Activated naive CD4-positive, alpha-beta T cell treated with anti-CD3 and anti-CD28 coated beads, Interleukin-2, amount 10 ng/mL, durations not matched to agents 7 days and 5 days (primary cell): ENCODE results near the gene MATN4.
A peak's percentile ranks its signal among the peaks of the same experiment; 100 is the strongest.

Experiments used
- CTCF ChIA-PET: fragments of 350-600 bp; sonication (Branson Sonifier 250); formaldehyde crosslinking; loops from one replicate; lab custom pipeline; 2021; ENCODE audit warnings: antibody characterized with exemption; lab: Charles Lee
- DNase-seq: peaks from one replicate; pipeline ENCODE4 v3.0.0-alpha.2; 2020
- H3K27ac Mint-ChIP-seq: one replicate; pipeline ENCODE4 v1.8.0; 2021; ENCODE audit warnings: mild to moderate bottlenecking, moderate library complexity, mixed read lengths
- H3K27me3 Mint-ChIP-seq: one replicate; pipeline ENCODE4 v1.8.0; 2021; ENCODE audit warnings: mild to moderate bottlenecking, mixed read lengths
- H3K36me3 Mint-ChIP-seq: one replicate; pipeline ENCODE4 v1.8.0; 2021; ENCODE audit warnings: mixed read lengths
- H3K4me1 Mint-ChIP-seq: one replicate; pipeline ENCODE4 v1.8.0; 2021; ENCODE audit warnings: mixed read lengths
- H3K4me3 Mint-ChIP-seq: one replicate; pipeline ENCODE4 v1.8.0; 2021; ENCODE audit warnings: mild to moderate bottlenecking, moderate library complexity, mixed read lengths
- H3K9me3 Mint-ChIP-seq: one replicate; pipeline ENCODE4 v1.8.0; 2021; ENCODE audit warnings: mixed read lengths

Gene MATN4

GRCh38 chr20:45316150-45317080 is 8.3 kb upstream of the MATN4 start:
- peak; percentile 25 for DNase-seq
- H3K9me3 Mint-ChIP-seq = no peaks in the 10 kb centered on the region
- H3K4me3 Mint-ChIP-seq = no peak overlapping the region
- H3K4me1 Mint-ChIP-seq = peaks cover 46% of the 10 kb centered on the region
- peaks cover 72% of the 10 kb centered on the region for H3K27me3 Mint-ChIP-seq
- H3K36me3 Mint-ChIP-seq = no peaks in the 10 kb centered on the region
- CTCF ChIA-PET = interaction anchor here (0.8 to 5.6 kb wide), 6 partner anchors 14 to 454 kb away, joined by 3 to 40 read pairs (median 10); no protein-coding TSS in a partner anchor
- no peak overlapping the region for H3K27ac Mint-ChIP-seq

DNA sequence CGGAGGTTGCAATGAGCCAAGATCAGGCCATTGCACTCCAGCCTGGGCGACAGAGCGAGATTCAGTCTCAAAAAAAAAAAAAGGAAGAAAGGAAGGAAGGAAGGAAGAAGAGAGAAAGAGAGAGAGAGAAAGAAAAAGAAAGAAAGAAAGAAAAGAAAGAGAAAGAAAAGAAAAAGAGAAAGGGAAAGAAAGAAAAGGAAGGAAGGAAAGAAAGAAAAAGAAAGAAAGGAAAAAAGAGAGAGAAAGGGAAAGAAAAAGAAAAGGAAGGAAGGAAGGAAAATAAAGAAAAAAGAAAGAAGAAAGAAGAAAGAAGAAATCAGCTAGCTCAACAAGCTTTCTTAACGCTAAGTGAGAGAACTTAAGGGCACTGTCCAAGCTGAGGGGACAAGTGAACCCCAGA is 7.6 kb upstream of the MATN4 start:
- no peak overlapping the region for H3K27ac Mint-ChIP-seq
- no peaks in the 10 kb centered on the region for H3K9me3 Mint-ChIP-seq
- H3K4me1 Mint-ChIP-seq = peaks cover 45% of the 10 kb centered on the region
- CTCF ChIA-PET = interaction anchor here (0.8 to 5.4 kb wide), 4 partner anchors 14 to 450 kb away, joined by 3 to 31 read pairs (median 4); no protein-coding TSS in a partner anchor
- H3K36me3 Mint-ChIP-seq = no peaks in the 10 kb centered on the region
- no peak overlapping the region for H3K4me3 Mint-ChIP-seq
- peaks cover 80% of the 10 kb centered on the region for H3K27me3 Mint-ChIP-seq
- DNase-seq = no peak

GRCh38 chr20:45313943-45314342 is 5.8 kb upstream of the MATN4 start:
- Mint-ChIP-seq H3K36me3 (no peaks in the 10 kb centered on the region), H3K27me3 (peaks cover 97% of the 10 kb centered on the region), H3K27ac (no peak overlapping the region), H3K4me3 (no peak overlapping the region), H3K9me3 (no peaks in the 10 kb centered on the region), H3K4me1 (peaks cover 35% of the 10 kb centered on the region)
- DNase-seq = peak; percentile 11
- CTCF ChIA-PET = interaction anchor here (0.7 to 2.4 kb wide), 4 partner anchors 10 to 24 kb away, joined by 3 to 10 read pairs (median 5); no protein-coding TSS in a partner anchor

DNA sequence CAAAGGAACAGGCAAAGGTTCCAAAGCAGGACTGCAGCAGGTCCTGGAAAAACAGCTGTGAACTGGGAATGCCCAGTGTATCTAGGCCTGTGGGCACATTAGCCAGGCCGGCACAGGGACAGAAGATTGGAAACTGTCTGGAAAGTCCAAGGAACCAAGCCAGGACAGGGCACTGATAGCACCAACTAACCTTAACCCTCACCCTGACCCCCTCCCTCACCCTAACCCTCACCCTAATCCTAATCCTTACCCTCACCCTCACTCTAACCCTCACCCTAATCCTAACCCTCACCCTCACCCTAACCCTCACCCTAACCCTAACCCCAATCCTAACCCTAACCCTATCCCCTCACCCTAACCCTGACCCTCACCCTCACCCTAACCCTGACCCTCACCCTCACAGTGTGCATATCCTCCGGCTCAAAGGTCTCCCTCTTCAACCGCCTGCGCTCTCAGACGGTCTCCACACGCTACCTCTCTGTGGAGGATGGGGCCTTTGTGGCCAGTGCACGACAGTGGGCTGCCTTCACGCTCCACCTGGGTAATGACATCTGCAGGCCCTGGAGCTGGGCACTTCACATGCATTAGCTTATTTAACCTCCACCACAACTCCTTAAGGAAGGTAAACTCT is 5.1 kb upstream of the MATN4 start:
- Mint-ChIP-seq H3K36me3 (no peaks in the 10 kb centered on the region), H3K27me3 (peaks cover 97% of the 10 kb centered on the region), H3K4me3 (no peak overlapping the region), H3K27ac (no peak overlapping the region), H3K4me1 (peaks cover 27% of the 10 kb centered on the region), H3K9me3 (no peaks in the 10 kb centered on the region)
- CTCF ChIA-PET = interaction anchor here (0.6 to 2.4 kb wide), 8 partner anchors 11 to 458 kb away, joined by 3 to 26 read pairs (median 6); no protein-coding TSS in a partner anchor
- no peak for DNase-seq

- H3K4me3 Mint-ChIP-seq = no peak overlapping the region
- CTCF ChIA-PET = interaction anchor here (0.7 to 2.4 kb wide), 13 partner anchors 8 to 459 kb away, joined by 3 to 26 read pairs (median 4); partner anchors contain the start of gene SYS1
- H3K27ac Mint-ChIP-seq = no peak overlapping the region
- DNase-seq = no peak
- H3K9me3 Mint-ChIP-seq = no peaks in the 10 kb centered on the region
- H3K4me1 Mint-ChIP-seq = peaks cover 20% of the 10 kb centered on the region
- H3K36me3 Mint-ChIP-seq = no peaks in the 10 kb centered on the region
- peaks cover 97% of the 10 kb centered on the region for H3K27me3 Mint-ChIP-seq
Observed at GRCh38 chr20:45312241-45312640, 4.1 kb upstream of the MATN4 start.

DNA sequence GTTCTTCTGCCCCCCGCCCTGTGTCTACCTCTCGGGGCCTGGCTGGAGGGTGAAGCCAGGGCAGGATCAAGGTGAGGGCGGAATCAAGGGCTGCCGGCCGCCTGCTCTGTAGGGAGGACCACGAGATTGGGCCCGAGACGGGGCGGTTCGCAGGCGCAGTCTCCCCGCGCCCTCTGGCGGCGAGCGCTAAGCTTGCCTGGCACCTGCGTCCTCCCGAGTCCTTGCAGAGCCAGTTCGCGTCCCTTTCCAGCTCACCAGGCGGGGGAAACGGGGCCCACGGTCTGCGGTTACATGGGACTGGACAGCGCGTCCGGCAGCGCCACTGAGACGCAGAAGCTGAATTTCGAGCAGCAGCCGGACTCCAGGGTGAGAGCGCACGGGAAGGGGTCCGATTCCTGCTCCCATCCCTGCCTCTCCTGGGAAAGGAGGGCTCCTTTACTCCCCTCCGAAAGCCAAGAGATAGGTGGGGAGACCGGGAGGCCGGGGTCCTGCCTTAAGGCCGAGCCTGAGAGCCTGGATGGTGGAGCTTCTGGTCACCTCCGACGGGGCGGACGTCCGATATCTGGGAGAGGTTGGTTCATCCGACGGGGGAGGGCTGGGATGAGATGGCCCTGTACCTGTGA is 3.6 kb upstream of the MATN4 start:
- CTCF ChIA-PET = interaction anchor here (0.7 to 2.4 kb wide), 12 partner anchors 9 to 459 kb away, joined by 3 to 26 read pairs (median 4); partner anchors contain the start of gene SYS1
- Mint-ChIP-seq H3K27ac (no peak overlapping the region), H3K27me3 (peaks cover 97% of the 10 kb centered on the region), H3K36me3 (no peaks in the 10 kb centered on the region), H3K4me3 (no peak overlapping the region), H3K4me1 (peaks cover 17% of the 10 kb centered on the region), H3K9me3 (no peaks in the 10 kb centered on the region)
- peak; percentile 72 for DNase-seq

GRCh38 chr20:45309075-45309474 is 976 bp upstream of the MATN4 start:
- H3K27me3 Mint-ChIP-seq = peaks cover 99% of the 10 kb centered on the region
- peaks cover 15% of the 10 kb centered on the region for H3K4me1 Mint-ChIP-seq
- no peaks in the 10 kb centered on the region for H3K9me3 Mint-ChIP-seq
- DNase-seq = no peak
- no peaks in the 10 kb centered on the region for H3K36me3 Mint-ChIP-seq
- no peak overlapping the region for H3K4me3 Mint-ChIP-seq
- CTCF ChIA-PET = interaction anchor here (0.9 kb wide), 1 partner anchor 17 kb away, joined by 4 read pairs; no protein-coding TSS in a partner anchor
- H3K27ac Mint-ChIP-seq = no peak overlapping the region

DNA sequence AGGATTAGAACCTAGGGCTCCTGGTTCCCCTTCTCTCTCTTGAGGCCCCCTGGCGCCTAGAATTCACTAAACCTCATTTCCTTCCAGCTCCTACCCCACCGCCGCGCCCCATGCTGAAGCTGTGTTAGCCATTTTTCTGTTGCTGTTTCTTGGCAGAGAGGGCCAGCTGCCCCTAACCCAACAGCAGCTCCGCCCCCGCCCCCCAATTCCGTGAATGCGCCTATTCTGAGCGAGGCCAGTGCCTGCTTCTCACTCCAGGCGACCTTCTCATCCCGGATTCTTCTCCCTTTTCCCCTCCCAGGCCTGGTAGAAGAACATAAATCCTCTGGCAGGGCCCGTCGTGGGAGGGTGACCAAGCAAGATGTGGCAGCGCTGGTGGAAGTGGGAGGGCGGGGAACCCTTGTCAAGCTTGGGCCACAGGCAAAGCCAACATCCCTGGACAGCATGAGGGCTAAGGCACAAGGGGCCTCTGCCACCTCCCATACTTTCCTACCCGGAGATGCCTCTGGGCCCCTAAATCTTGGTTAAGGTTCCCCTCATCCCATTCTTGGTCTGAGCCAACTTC is 941 bp downstream of the MATN4 start:
- CTCF ChIA-PET = interaction anchor here (1.3 to 1.9 kb wide), 2 partner anchors 16 to 263 kb away, joined by 4 read pairs; no protein-coding TSS in a partner anchor
- no peak overlapping the region for H3K27ac Mint-ChIP-seq
- H3K27me3 Mint-ChIP-seq = peaks cover 100% of the 10 kb centered on the region
- no peaks in the 10 kb centered on the region for H3K9me3 Mint-ChIP-seq
- peaks cover 13% of the 10 kb centered on the region for H3K4me1 Mint-ChIP-seq
- DNase-seq = no peak
- H3K4me3 Mint-ChIP-seq = no peak overlapping the region
- no peaks in the 10 kb centered on the region for H3K36me3 Mint-ChIP-seq

DNA sequence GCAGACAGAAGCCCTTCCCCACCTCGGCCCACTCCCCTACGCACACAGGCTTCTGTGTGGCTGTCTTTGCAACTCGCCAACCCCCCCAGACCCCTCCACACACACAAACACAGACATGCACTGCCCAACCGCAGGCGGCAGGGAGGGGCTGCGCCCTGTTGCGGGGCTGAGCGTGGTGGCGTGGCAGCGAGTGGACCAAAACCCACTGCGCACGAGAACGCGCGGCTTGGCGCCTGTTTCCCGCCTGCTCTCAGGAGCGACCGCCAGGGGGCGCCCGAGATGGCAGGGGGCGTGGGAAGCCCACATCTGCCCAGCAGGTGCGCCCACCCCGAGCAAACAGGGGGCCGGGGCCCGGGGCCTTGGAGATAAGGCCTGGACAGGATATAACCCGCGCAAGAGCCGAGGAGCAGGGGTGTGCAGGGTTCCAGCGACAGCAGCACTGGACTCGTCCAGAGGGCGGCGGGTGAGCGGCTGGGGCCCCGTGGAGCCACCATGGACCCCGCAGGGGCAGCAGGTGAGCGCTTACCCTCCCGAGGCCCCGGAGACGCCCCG is 1.6 kb downstream of the MATN4 start, which contains the start of gene RBPJL:
Gene RBPJL (plus strand): TSS at position 410 of the 552 bp plus-strand sequence. CDS start 83 bp downstream, at position 493.
- CTCF ChIA-PET = interaction anchor here (1.3 to 1.9 kb wide), 2 partner anchors 15 to 263 kb away, joined by 4 read pairs; no protein-coding TSS in a partner anchor
- Mint-ChIP-seq H3K4me3 (no peak within 1 kb of the TSS), H3K4me1 (peaks cover 12% of the 10 kb centered on the region), H3K9me3 (no peaks in the 10 kb centered on the region), H3K27ac (no peak within 1 kb of the TSS), H3K27me3 (peaks cover 94% of the 10 kb centered on the region), H3K36me3 (no peaks in the 10 kb centered on the region)
- peak; percentile 59 for DNase-seq

DNA sequence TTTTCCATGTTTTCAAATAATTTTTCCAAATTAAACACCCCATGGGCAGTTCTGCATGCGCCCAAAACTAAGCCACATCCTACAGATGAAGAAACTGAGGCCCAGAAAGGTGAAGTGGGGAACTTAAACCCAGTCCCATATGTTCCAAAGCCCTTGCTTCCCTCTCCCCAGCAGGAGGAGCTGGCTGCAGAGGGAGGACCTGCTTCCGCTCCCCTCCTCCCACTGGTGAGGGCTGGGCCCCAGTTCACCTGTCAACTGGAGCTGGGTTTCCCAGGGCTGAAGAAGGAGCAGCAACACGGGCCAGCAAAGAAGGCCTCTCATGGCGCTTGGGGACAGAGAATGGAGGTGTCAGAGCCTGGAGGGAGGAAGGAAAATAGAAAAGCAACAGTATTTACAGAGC is 2.8 kb downstream of the MATN4 start:
- CTCF ChIA-PET = interaction anchor here (1.2 to 6.2 kb wide), 2 partner anchors 13 to 145 kb away, joined by 3 to 93 read pairs; no protein-coding TSS in a partner anchor
- Mint-ChIP-seq H3K4me3 (no peak overlapping the region), H3K27me3 (peaks cover 86% of the 10 kb centered on the region)

GRCh38 chr20:45304464-45304999 is 3.6 kb downstream of the MATN4 start:
- H3K27ac Mint-ChIP-seq = no peak overlapping the region
- H3K4me3 Mint-ChIP-seq = no peak overlapping the region
- CTCF ChIA-PET = interaction anchor here (0.6 to 6.2 kb wide), 4 partner anchors 12 to 1559 kb away, joined by 3 to 93 read pairs (median 17); no protein-coding TSS in a partner anchor
- peaks cover 2% of the 10 kb centered on the region for H3K4me1 Mint-ChIP-seq
- no peak for DNase-seq
- no peaks in the 10 kb centered on the region for H3K36me3 Mint-ChIP-seq
- no peaks in the 10 kb centered on the region for H3K9me3 Mint-ChIP-seq
- peaks cover 86% of the 10 kb centered on the region for H3K27me3 Mint-ChIP-seq

More for the DNA sequence above, 2.8 kb downstream of the MATN4 start:
- Mint-ChIP-seq H3K36me3 (no peaks in the 10 kb centered on the region), H3K9me3 (no peaks in the 10 kb centered on the region), H3K4me1 (peaks cover 2% of the 10 kb centered on the region), H3K27ac (no peak overlapping the region)
- DNase-seq = no peak

DNA sequence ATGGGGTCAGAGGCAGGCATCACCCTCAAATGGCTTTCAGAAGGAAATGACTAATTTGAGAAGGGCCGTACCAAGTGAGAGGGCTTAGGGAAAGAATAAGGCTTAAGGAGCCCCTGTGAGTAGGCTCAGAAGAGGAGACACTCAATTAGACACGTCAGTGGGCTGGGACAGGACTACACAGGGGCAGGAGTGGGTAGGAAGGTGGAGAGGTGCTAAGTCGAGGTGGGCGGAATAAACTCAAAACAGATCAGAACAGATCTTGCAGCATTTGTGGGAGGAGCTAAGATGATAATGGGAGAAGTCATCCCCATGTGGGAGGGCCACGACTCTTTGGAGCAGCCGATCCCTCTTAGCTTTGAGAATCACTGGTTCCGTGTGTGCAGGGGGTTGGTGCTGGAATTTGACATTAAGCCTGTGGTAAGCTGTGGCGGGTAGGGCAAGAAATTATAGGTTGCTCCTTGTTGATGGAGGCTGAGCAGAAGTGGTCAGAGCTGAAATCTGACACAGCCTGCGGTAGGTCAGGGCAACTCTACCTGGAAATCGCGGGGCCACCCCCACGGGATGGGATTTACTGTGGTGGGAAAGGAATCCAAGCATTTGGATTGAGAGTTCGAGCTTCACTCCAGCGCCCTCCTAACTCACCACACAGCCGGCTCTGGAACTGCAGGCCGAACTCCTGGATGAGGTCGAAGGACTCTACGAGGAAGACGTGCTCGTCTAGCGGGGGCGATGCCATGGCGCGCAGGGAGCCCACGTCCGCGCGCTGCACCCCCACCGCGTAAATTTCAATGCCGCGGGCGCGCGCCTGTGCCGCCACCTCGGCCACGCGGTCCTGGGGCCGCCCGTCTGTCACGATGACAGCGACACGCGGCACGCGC is 4.3 kb downstream of the MATN4 start:
- H3K27me3 Mint-ChIP-seq = peaks cover 82% of the 10 kb centered on the region
- no peaks in the 10 kb centered on the region for H3K9me3 Mint-ChIP-seq
- H3K27ac Mint-ChIP-seq = no peak overlapping the region
- H3K36me3 Mint-ChIP-seq = no peaks in the 10 kb centered on the region
- peaks cover 2% of the 10 kb centered on the region for H3K4me1 Mint-ChIP-seq
- DNase-seq = no peak
- no peak overlapping the region for H3K4me3 Mint-ChIP-seq
- CTCF ChIA-PET = interaction anchor here (0.6 to 6.2 kb wide), 5 partner anchors 8 to 1559 kb away, joined by 3 to 93 read pairs (median 26); no protein-coding TSS in a partner anchor
